Activated CD4-positive, alpha-beta T cell treated with anti-CD3 and anti-CD28 coated beads, Interleukin-2, amount 50 U/mL, for 1 hour (primary cell): ENCODE results near the gene ANK2.

Experiments
- DNase-seq: peaks from one replicate; pipeline ENCODE4 v3.0.0-alpha.2; 2020

The ANK2 gene

GRCh38 chr4:113101669-113102068 lies 52.2 kb downstream of the ANK2 start:
- DNase-seq, result no peak

GRCh38 chr4:113103556-113103955 lies 54.1 kb downstream of the ANK2 start:
- no peak for DNase-seq

GRCh38 chr4:113106108-113106507 lies 56.7 kb downstream of the ANK2 start:
- DNase-seq, result no peak

GRCh38 chr4:113109106-113109718 lies 59.8 kb downstream of the ANK2 start:
- no peak for DNase-seq

GRCh38 chr4:113112338-113112978 lies 63.0 kb downstream of the ANK2 start:
- no peak for DNase-seq

GRCh38 chr4:113113151-113113550 lies 63.7 kb downstream of the ANK2 start:
- no peak for DNase-seq

- DNase-seq, result no peak
Observed at GRCh38 chr4:113114884-113115283, 65.4 kb downstream of the ANK2 start.

GRCh38 chr4:113116414-113117357 lies 67.2 kb downstream of the ANK2 start:
- no peak for DNase-seq

GRCh38 chr4:113117358-113117702 lies 67.9 kb downstream of the ANK2 start:
- no peak for DNase-seq

- no peak for DNase-seq
Observed at GRCh38 chr4:113122066-113122465, 72.6 kb downstream of the ANK2 start.

- DNase-seq, result no peak
Observed at GRCh38 chr4:113125418-113125817, 76.0 kb downstream of the ANK2 start.

GRCh38 chr4:113131136-113131535 lies 81.7 kb downstream of the ANK2 start:
- DNase-seq, result no peak

GRCh38 chr4:113131621-113132020 lies 82.2 kb downstream of the ANK2 start:
- no peak for DNase-seq

GRCh38 chr4:113141901-113142346 lies 92.5 kb downstream of the ANK2 start:
- DNase-seq, result no peak

GRCh38 chr4:113142351-113142750 lies 92.9 kb downstream of the ANK2 start:
- no peak for DNase-seq

- DNase-seq, result no peak
Observed at GRCh38 chr4:113144091-113144490, 94.6 kb downstream of the ANK2 start.

GRCh38 chr4:113145147-113145518 lies 95.7 kb downstream of the ANK2 start:
- DNase-seq, result no peak

- no peak for DNase-seq
Observed at GRCh38 chr4:113145519-113146291, 96.3 kb downstream of the ANK2 start.

GRCh38 chr4:113146876-113147358 lies 97.5 kb downstream of the ANK2 start:
- no peak for DNase-seq

GRCh38 chr4:113147498-113148111 lies 98.2 kb downstream of the ANK2 start:
- no peak for DNase-seq

- DNase-seq, result no peak
Observed at GRCh38 chr4:113148925-113149324, 99.5 kb downstream of the ANK2 start.

GRCh38 chr4:113153529-113154101 lies 104.2 kb downstream of the ANK2 start:
- DNase-seq, result no peak
